HFFc6 (cell line): Measurements from ENCODE around the gene GULP1. TPM values are rescaled to one million over a fixed set of nuclear protein-coding genes. Genes with fewer than 3 reads are reported as not detected.
"Not testable (repeated sequence)": the region's sequence is repeated elsewhere in the genome, so short reads cannot be mapped to it uniquely, and the experiment has no call there.

Source experiments
- DNase-seq: peaks from one replicate; pipeline ENCODE4 v3.0.0-alpha.2; 2018
- H3K27ac Mint-ChIP-seq: 2 replicates; pipeline ENCODE4 v1.8.0; 2020; ENCODE audit warnings: mild to moderate bottlenecking, mixed read lengths
- H3K27me3 Mint-ChIP-seq: 2 replicates; pipeline ENCODE4 v1.8.0; 2021; ENCODE audit warnings: mild to moderate bottlenecking, moderate library complexity, mixed read lengths; ENCODE audit not compliant: insufficient read depth
- H3K36me3 Mint-ChIP-seq: 2 replicates; pipeline ENCODE4 v1.8.0; 2021; ENCODE audit warnings: low read depth, mixed read lengths
- H3K4me1 Mint-ChIP-seq: 2 replicates; pipeline ENCODE4 v1.8.0; 2020; ENCODE audit warnings: low read depth, mixed read lengths
- H3K4me3 Mint-ChIP-seq: 2 replicates; pipeline ENCODE4 v1.8.0; 2020; ENCODE audit warnings: mild to moderate bottlenecking, moderate library complexity, mixed read lengths
- H3K9me3 Mint-ChIP-seq: 2 replicates; pipeline ENCODE4 v1.8.0; 2020; ENCODE audit warnings: mild to moderate bottlenecking, mixed read lengths
- total RNA-seq, 6 experiments: library from RNA; stranded (reverse); fragmentation: NEBNext Ultra II Directional; extraction: Animal tissue kit (Norgen Biotek cat#: 25700); gene quantifications; 2 replicates in 1 of 6; 3 replicates in 5 of 6; pipeline ENCODE4 v1.2.3, GENCODE V29; 2021
- TF ChIP-seq, protein P1 (sequence below): fragments of 200-600 bp; sonication (generic); IDR thresholded peaks from 2 replicates; pipeline ENCODE4 v1.5.0; 2021; ENCODE audit warnings: antibody characterized with exemption, mild to moderate bottlenecking

The GULP1 gene
- total RNA-seq, 6 experiments from 2014 or later, result 33.3 to 76.1 (median 63.9) TPM

DNA sequence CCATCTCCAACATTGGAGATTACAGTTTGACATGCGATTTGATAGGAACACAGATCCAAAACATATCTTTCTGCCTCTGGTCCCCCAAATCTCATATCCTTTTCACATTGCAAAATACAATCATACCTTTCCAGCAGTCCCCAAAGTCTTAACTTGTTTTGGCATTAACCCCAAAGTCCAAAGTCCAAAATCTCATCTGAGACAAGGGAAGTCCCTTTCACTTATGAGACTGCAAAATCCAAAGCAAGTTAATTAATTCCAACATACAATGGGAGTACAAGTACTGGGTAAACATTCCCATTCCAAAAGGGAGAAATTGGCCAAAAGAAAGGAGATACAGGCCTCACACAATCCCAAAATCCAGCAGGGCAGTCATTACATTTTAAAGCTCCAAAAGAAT, 265.4 kb downstream of the GULP1 start:
- Mint-ChIP-seq H3K9me3 (peaks cover 9% of the 10 kb centered on the region), H3K36me3 (peaks cover 25% of the 10 kb centered on the region), H3K4me1 (peaks cover 11% of the 10 kb centered on the region), H3K27ac (no peak overlapping the region), H3K4me3 (no peak overlapping the region), H3K27me3 (no peaks in the 10 kb centered on the region)
- TF ChIP-seq, protein P1, sequence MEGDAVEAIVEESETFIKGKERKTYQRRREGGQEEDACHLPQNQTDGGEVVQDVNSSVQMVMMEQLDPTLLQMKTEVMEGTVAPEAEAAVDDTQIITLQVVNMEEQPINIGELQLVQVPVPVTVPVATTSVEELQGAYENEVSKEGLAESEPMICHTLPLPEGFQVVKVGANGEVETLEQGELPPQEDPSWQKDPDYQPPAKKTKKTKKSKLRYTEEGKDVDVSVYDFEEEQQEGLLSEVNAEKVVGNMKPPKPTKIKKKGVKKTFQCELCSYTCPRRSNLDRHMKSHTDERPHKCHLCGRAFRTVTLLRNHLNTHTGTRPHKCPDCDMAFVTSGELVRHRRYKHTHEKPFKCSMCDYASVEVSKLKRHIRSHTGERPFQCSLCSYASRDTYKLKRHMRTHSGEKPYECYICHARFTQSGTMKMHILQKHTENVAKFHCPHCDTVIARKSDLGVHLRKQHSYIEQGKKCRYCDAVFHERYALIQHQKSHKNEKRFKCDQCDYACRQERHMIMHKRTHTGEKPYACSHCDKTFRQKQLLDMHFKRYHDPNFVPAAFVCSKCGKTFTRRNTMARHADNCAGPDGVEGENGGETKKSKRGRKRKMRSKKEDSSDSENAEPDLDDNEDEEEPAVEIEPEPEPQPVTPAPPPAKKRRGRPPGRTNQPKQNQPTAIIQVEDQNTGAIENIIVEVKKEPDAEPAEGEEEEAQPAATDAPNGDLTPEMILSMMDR, result no peak
- no peak for DNase-seq

DNA sequence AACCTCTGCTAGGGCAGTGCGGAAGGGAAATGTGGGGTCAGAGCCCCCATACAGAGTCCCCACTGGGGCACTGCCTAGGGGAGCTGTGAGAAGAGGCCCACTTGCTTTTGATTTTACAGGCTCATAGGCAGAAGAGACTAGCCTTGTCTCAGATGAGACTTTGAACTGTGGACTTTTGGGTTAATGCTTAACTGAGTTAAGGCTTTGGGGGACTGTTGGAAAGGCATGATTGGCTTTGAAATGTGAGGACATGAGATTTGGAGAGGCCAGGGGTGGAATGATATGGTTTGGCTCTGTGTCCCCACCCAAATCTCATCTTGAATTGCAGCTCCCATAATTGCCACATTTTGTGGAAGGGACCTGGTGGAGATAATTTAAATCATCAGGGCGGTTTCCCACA, 267.8 kb downstream of the GULP1 start:
- H3K27me3 Mint-ChIP-seq, H3K27ac Mint-ChIP-seq, DNase-seq, H3K9me3 Mint-ChIP-seq, H3K4me1 Mint-ChIP-seq, H3K4me3 Mint-ChIP-seq: not testable (repeated sequence)
- peaks cover 25% of the 10 kb centered on the region for H3K36me3 Mint-ChIP-seq

DNA sequence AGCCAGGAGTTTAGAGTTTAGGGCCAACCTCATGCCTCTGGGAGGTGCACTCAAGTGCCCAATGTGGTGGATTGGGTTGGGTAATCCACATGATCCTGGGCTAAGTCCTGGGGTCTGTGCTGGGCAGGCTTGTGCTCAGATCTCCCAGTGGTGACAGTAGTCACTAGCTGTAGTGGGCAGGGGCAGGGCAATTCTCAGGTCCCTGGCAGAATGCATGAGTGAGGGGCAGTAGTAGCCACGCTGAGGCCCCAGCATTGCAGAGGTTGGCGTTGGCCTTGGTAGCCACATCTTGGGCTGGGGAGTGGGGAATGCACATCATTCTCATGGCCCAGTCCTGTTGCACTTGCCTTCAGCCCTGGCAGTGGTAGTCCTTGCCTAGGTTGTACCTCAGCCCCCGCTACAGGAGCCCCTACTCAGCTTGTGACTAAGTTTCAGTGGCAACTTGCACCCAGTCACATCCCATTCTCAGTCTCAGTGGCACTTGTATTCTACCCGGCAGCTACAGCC, 269.9 kb downstream of the GULP1 start:
- DNase-seq, result no peak
- TF ChIP-seq, protein P1, result no peak
- Mint-ChIP-seq H3K27ac (no peak overlapping the region), H3K4me1 (no peaks in the 10 kb centered on the region), H3K36me3 (peaks cover 25% of the 10 kb centered on the region), H3K27me3 (no peaks in the 10 kb centered on the region), H3K9me3 (peaks cover 9% of the 10 kb centered on the region), H3K4me3 (no peak overlapping the region)

DNA sequence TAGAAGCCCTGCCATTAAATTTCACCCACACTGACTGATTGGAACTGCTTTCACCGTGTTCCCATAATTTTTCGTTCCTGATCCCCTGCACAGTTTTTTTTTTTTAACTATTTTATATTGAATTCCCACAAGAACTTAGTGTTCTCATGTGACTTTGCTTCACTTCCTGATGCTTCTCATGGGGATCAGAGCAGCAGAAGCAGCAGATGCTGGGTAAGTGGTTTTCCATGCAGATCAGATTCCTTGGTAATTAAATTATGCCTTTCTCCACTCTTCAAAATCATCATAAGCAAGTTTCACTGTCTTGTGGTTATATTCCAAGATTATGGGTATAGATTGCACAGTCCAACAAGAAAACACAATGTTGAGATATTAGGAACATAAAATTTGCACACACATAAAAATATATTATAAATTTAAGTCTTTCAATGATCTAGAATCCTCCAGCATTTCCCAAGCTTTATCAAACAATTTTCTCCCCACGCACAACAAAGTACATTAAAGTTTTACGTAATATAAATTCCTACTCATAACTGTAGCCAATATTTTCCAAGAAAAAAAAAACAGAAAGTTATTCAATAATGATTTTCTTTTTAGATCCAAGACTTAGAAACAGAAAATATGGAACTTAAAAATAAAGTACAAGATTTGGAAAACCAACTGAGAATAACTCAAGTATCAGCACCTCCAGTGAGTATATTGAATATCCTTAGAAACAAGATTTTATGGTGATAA, 277.9 kb downstream of the GULP1 start:
- Mint-ChIP-seq H3K9me3 (no peaks in the 10 kb centered on the region), H3K27me3 (no peaks in the 10 kb centered on the region), H3K27ac (no peak overlapping the region), H3K4me3 (no peak overlapping the region), H3K36me3 (peaks cover 25% of the 10 kb centered on the region; the same call in 1 of the 2 replicates), H3K4me1 (0 out of 2 replicates have a peak, but pooled peaks cover 9% of the 10 kb centered on the region)
- TF ChIP-seq, protein P1, result no peak
- no peak for DNase-seq

DNA sequence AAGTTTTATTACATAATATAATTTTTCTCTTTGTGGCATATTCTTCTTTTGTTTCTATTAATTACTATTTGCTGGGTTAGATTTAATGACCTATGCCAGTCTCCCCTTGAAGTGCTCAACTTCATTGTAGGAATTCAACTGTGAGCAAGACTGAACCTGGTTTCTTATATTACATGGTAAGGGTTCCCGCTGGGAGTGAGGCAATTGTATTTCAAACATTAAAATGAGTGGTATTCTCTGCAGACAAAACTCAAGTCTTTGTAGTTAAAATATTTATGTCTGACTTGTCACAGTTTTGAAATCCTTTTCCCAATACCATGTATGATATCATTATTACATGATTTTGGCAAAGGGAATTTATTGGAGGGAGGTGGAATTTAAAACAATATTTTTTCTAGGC, 278.7 kb downstream of the GULP1 start:
- DNase-seq, result no peak
- peaks cover 30% of the 10 kb centered on the region; the same call in 1 of the 2 replicates for H3K36me3 Mint-ChIP-seq
- TF ChIP-seq, protein P1, result no peak
- H3K9me3 Mint-ChIP-seq, result no peaks in the 10 kb centered on the region
- no peak overlapping the region for H3K4me3 Mint-ChIP-seq
- H3K27me3 Mint-ChIP-seq, result no peaks in the 10 kb centered on the region
- no peak overlapping the region for H3K27ac Mint-ChIP-seq
- H3K4me1 Mint-ChIP-seq, result 0 out of 2 replicates have a peak, but pooled peaks cover 9% of the 10 kb centered on the region

DNA sequence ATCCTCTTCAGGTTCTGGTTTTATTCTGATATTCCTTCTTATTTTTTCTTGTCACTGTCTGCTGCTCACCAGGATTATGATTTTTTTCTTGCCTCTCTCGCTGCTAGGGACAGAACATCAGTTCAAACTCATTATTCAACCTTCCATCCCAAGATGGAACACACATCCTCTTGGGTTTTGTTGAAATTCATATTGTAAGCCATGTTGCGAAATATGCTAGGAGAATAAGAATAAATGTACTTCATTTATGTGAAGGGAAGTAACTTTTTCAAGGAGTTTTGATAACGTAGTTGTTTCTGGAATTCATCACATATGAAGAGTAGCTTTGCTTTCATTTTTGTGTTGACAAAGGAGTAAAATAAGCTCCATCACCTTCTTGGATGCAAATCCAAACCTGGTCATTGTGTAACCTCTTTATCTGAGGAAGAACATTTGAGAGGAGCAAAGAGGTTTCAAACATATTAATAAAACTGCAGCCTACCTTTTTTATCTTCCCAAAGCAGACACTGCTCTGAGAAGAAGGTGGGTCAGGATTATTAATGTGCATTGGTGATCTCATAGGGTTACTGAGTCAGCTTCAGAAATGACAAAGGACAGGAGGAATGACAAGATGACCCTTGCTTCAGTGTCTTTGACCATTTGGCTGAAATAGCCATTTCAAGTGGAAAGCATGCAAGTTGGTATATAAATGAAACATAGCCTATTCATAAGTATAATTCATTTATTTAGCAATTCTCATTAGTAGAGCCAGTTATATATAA, 280.0 kb downstream of the GULP1 start:
- H3K9me3 Mint-ChIP-seq, result no peaks in the 10 kb centered on the region

More for the DNA sequence above, 280.0 kb downstream of the GULP1 start:
- 0 out of 2 replicates have a peak, but pooled peaks cover 9% of the 10 kb centered on the region for H3K4me1 Mint-ChIP-seq
- H3K27ac Mint-ChIP-seq, result no peak overlapping the region
- H3K27me3 Mint-ChIP-seq, result no peaks in the 10 kb centered on the region
- H3K36me3 Mint-ChIP-seq, result peaks cover 30% of the 10 kb centered on the region; the same call in 1 of the 2 replicates
- DNase-seq, result no peak
- H3K4me3 Mint-ChIP-seq, result no peak overlapping the region
- TF ChIP-seq, protein P1, result no peak
